Stimulated activated naive B cell treated with anti-CD40 and anti-IgM and Interleukin-4, amounts not matched to agents 10 μg/mL and 1 μg/mL and 100 μg/mL, for 72 hours (primary cell): ENCODE results near the gene SUN1.
"Not testable (repeated sequence)": the region's sequence is repeated elsewhere in the genome, so short reads cannot be mapped to it uniquely, and the experiment has no call there.

Experiments used
- ATAC-seq, 2 donors: fragments of 150-1000 bp; cut with Tn5 transposase; replicated peaks; 2 replicates each; pipeline ENCODE4 v1.10.0; 2021; ENCODE audit warnings: moderate library complexity in 1 of 2
- DNase-seq: peaks from one replicate; pipeline ENCODE4 v3.0.0; 2021
- H3K27ac Mint-ChIP-seq: one replicate; pipeline ENCODE4 v1.8.0; 2022; ENCODE audit warnings: mild to moderate bottlenecking, mixed read lengths
- H3K27me3 Mint-ChIP-seq, 2 donors: one replicate each; pipeline ENCODE4 v1.8.0; 2022; ENCODE audit warnings: mixed read lengths in 2 of 2
- H3K36me3 Mint-ChIP-seq, 2 donors: one replicate each; pipeline ENCODE4 v1.8.0; 2022; ENCODE audit warnings: mixed read lengths in 2 of 2, mild to moderate bottlenecking in 1 of 2
- H3K4me1 Mint-ChIP-seq, 2 donors: one replicate each; pipeline ENCODE4 v1.8.0; 2022; ENCODE audit warnings: mixed read lengths in 2 of 2, mild to moderate bottlenecking in 1 of 2
- H3K4me3 Mint-ChIP-seq, 2 donors: one replicate each; pipeline ENCODE4 v1.8.0; 2022; ENCODE audit warnings: mild to moderate bottlenecking in 2 of 2, mixed read lengths in 2 of 2, moderate library complexity in 1 of 2
- H3K9me3 Mint-ChIP-seq, 2 donors: one replicate each; pipeline ENCODE4 v1.8.0; 2022; ENCODE audit warnings: mixed read lengths in 2 of 2, mild to moderate bottlenecking in 1 of 2

The SUN1 gene

DNA sequence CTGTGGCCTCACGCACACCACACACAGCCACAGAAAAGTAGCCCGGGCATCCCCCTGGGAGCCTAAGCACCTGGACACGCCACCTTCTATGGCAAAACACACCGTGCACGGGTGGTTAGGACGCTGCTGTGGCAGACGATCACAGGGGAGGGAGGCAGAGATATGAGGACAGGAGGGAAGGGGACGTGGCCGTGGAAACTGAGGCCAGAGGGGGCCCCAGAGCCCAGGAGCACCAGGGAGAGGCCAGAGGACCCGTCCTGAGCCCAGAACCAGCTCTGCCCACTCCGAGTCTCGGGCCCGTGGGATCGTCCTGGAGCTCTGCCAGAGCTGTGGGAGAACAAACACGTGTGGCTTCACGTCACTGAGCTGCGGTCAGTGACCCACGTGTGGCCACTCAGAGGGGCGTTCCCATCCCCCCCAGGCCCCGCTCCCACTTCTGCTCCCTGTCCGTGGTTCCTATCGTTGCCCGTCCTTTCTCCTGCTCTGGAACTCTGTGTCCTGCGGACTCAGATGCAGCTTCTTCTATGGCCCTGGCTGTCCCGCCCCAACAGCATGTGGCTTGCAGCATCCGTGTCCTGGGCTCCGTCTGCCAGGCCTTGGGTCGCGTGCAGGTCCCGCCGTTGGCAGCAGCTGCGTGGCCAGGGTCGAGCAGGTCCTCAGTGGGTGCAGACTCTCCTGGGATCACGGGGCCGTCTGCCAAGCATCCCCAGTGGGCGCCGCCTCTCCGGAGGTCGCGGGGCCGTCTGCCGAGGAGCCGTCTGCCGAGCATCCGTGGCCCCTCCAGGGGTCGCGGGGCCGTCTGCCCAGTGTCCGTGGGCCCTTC, 75.1 kb downstream of the SUN1 start:
- Mint-ChIP-seq H3K36me3 (peaks cover 9 to 18% of the 10 kb centered on the region in 2 donors), H3K27ac (no peak overlapping the region), H3K27me3 (peaks cover 7 to 8% of the 10 kb centered on the region in 2 donors), H3K9me3 (no peaks in the 10 kb centered on the region), H3K4me3 (no peak overlapping the region), H3K4me1 (peaks cover 11 to 15% of the 10 kb centered on the region in 2 donors)
- ATAC-seq (peak in 1 of 2 donors; percentile 51), DNase-seq (no peak)

DNA sequence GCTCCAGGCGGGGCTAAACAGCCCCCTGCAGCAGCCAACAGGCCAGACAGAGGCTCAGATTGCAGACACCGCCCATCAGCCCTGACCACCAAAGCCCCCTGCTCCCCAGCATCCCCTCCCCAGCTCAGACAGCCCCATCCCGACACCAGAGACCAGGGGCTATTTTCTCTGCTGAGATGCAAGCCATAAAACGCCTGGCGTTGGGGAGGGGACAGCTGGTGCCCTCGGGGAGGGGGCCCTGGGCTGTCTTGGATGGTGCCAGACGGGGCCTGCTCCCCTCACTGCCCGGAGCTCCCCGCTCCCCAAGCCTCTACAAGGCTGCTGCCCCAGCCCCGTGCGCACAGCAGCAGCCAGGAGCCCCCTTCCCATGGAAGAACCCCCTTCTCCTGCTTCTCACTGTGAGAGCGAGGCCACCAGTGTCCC, 75.9 kb downstream of the SUN1 start:
- no peak for ATAC-seq
- Mint-ChIP-seq H3K9me3 (no peaks in the 10 kb centered on the region), H3K27me3 (peaks cover 0 to 1% of the 10 kb centered on the region in 2 donors)

DNA sequence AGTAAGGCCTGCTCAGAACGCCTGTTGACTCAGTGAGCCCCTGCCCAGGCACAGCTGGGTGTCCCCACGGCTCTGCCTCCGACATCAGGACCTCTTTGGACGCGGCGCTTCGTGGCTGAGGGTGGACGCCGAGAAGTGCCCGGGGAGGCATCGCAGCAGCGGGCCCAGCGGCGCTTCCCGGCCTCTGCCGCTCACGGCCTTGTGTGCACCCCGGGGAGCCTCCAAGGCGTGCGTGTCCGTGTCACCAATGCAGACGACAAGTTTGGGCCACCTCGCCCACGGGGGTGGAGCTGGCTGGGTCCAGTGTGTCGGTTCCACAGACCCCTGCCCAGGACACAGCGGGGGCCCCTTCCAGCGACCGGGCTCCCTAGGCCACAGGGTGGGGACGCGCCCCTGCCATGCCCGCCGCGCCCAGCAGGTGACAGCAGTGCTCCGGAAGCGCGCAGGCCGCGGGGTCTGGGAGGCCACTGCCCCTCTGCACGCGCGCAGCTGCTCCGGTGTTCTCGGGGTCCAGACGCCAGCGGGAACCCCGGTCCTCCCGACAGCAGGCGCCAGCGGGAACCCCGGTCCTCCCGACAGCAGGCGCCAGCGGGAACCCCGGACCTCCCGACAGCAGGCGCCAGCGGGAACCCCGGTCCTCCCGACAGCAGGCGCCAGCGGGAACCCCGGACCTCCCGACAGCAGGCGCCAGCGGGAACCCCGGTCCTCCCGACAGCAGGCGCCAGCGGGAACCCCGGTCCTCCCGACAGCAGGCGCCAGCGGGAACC, 76.5 kb downstream of the SUN1 start:
- ATAC-seq (peak; percentile 61 to 82), DNase-seq (peak; percentile 70)
- not testable (repeated sequence) for H3K27ac Mint-ChIP-seq, H3K9me3 Mint-ChIP-seq, H3K27me3 Mint-ChIP-seq
- Mint-ChIP-seq H3K36me3 (peaks cover 1 to 12% of the 10 kb centered on the region in 2 donors), H3K4me1 (peaks cover 15% of the 10 kb centered on the region in 2 donors), H3K4me3 (peak overlapping the region in 1 of 2 donors; percentile 36)

More for the DNA sequence above, 75.9 kb downstream of the SUN1 start:
- Mint-ChIP-seq H3K36me3 (peaks cover 2 to 10% of the 10 kb centered on the region in 2 donors), H3K4me1 (peaks cover 15% of the 10 kb centered on the region in 2 donors), H3K4me3 (no peak overlapping the region), H3K27ac (no peak overlapping the region)
- no peak for DNase-seq

- peak; percentile 69 for DNase-seq
- peaks cover 15% of the 10 kb centered on the region in 2 donors for H3K4me1 Mint-ChIP-seq
- H3K27me3 Mint-ChIP-seq = no peaks in the 10 kb centered on the region
- H3K36me3 Mint-ChIP-seq = peaks cover 0 to 8% of the 10 kb centered on the region in 2 donors
- ATAC-seq = peak; percentile 61 to 64
- no peaks in the 10 kb centered on the region for H3K9me3 Mint-ChIP-seq
- H3K27ac Mint-ChIP-seq = peak overlapping the region; percentile 88
- H3K4me3 Mint-ChIP-seq = peak overlapping the region; percentile 43 to 53
Observed at GRCh38 chr7:909358-910329, 77.4 kb downstream of the SUN1 start.

DNA sequence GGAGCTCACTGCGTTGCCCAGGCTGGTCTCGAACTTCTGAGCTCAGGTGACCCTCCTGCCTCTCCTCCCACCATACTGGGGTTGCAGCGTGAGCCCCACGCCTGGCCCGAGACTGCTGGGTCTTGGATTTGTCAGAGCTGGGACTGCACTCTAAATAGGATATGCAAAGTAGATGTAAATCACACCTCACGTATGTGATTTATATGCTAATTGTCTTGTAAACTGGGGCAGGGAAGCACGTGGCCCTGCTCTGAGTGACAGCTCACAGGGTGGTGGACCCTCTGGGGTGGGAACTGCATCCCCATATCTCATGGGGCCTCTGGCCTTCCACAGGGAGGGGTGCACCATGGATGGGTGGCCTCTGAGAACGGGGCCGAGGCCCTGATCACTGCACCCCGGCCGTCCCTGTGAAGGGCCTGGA, 78.2 kb downstream of the SUN1 start:
- Mint-ChIP-seq H3K4me1 (peaks cover 15% of the 10 kb centered on the region in 2 donors), H3K36me3 (peaks cover 0 to 8% of the 10 kb centered on the region in 2 donors), H3K9me3 (no peaks in the 10 kb centered on the region), H3K4me3 (peak overlapping the region; percentile 43 to 53), H3K27ac (peak overlapping the region; percentile 88), H3K27me3 (no peaks in the 10 kb centered on the region)
- ATAC-seq (peak; percentile 8 to 22), DNase-seq (no peak)

DNA sequence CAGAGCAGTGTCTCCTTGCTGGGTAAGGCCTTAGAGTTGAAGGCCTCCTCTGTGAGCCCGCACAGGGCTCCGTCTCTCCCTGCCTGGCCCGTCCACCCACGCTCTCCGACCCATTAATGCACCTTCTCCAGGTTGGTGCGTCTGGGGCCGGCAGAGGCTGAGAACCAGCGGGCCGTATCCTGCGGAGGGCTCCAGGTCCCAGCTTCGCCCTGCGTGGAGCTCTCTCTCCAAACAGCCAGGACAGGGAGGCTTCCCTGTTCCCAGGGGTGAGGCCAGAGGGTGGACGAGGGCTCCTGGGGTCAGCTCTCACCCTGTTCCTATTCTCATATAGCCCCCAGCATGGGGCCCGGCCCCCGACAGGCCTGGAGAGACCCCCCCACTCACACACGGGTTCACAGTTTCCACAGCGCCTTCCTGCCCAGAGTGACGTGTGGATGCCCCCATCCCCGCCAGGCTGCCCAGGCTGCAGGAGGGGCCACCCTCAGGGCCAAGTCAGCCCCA, 78.7 kb downstream of the SUN1 start:
- peaks cover 15% of the 10 kb centered on the region in 2 donors for H3K4me1 Mint-ChIP-seq
- no peak for DNase-seq
- H3K4me3 Mint-ChIP-seq = no peak overlapping the region
- H3K27me3 Mint-ChIP-seq = no peaks in the 10 kb centered on the region
- H3K27ac Mint-ChIP-seq = peak overlapping the region; percentile 37
- no peak for ATAC-seq
- H3K36me3 Mint-ChIP-seq = peaks cover 3 to 13% of the 10 kb centered on the region in 2 donors
- no peaks in the 10 kb centered on the region for H3K9me3 Mint-ChIP-seq

DNA sequence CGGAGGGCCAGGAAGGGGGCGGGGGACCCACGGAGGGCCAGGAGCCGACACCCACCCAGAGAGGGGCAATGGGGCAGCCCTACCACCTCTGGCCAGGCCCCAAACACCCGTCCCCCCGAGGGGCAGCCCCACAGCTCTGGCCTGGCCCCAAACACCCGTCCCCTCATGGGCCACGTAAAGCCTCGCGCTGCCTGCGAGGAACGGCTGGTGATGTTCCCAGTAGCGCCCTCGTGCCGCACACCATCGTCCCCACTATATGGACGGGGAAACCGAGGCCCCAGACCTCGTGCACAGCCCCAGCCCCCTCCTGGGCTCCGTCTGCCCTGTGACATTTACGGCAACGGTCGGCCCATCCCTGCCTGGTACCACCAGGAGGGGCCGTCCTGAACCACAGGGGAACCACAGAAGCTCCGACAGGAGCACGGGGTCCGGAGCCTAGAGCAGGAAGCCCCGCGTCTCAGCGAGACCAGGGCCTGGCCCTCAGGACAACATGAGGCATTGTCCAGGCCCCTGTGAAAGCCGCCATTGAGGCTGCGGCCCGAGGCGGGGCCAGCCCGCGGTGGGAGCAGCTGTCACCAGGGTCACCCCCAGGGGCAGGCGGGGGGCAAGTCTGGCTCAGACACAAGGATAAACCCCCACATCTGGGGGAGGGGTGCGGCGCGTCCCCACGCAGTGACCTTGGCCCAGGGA, 79.7 kb downstream of the SUN1 start:
- Mint-ChIP-seq H3K4me3 (no peak overlapping the region), H3K27ac (no peak overlapping the region), H3K27me3 (no peaks in the 10 kb centered on the region), H3K9me3 (no peaks in the 10 kb centered on the region), H3K4me1 (peaks cover 15% of the 10 kb centered on the region in 2 donors), H3K36me3 (peaks cover 5 to 20% of the 10 kb centered on the region in 2 donors)
- DNase-seq (no peak), ATAC-seq (no peak)

DNA sequence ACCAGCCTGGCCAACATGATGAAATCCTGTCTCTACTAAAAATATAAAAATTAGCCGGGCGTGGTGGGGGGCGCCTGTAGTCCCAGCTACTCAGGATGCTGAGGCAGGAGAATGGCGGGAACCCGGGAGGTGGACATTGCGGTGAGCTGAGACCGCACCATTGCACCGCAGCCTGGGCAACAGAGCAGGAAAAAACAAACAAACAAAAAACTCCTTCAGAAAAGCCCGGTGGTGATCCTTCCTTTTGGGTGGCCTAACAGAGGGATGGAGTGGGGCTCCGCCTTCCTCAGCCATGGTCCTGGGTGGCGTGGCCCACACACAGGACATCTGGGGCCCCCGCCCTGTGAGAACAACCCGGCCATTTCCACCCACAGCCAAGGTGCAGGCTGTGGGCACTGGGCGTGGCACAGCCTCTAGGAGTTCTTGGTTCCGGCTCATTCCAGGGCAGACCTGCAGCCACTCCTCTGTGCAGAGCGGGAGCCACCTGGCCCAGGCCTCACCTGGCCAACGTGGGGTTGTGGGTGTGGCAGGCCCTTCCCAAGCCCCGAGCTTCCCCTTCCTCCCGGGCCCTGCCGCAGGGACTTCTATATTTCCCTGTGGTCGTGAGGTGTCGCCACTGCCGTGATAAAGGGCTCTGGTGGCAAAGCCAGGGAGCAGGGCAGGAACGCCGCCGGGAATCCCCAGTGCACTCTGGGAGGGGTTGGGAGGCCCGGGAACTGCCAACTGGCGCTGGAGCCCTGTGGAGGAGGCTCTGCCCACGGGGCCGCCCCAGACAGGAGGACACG, 81.7 kb downstream of the SUN1 start:
- DNase-seq = no peak
- H3K36me3 Mint-ChIP-seq = peaks cover 9 to 33% of the 10 kb centered on the region in 2 donors

GRCh38 chr7:914521-915194, 82.4 kb downstream of the SUN1 start:
- Mint-ChIP-seq H3K27ac (no peak overlapping the region), H3K4me1 (peaks cover 15 to 18% of the 10 kb centered on the region in 2 donors), H3K36me3 (peaks cover 11 to 39% of the 10 kb centered on the region in 2 donors), H3K4me3 (no peak overlapping the region), H3K27me3 (no peaks in the 10 kb centered on the region), H3K9me3 (no peaks in the 10 kb centered on the region)
- DNase-seq (no peak), ATAC-seq (no peak)

More for the DNA sequence above, 81.7 kb downstream of the SUN1 start:
- no peaks in the 10 kb centered on the region for H3K27me3 Mint-ChIP-seq
- peaks cover 15 to 16% of the 10 kb centered on the region in 2 donors for H3K4me1 Mint-ChIP-seq
- H3K9me3 Mint-ChIP-seq = no peaks in the 10 kb centered on the region
- ATAC-seq = no peak
- no peak overlapping the region for H3K4me3 Mint-ChIP-seq
- H3K27ac Mint-ChIP-seq = no peak overlapping the region

DNA sequence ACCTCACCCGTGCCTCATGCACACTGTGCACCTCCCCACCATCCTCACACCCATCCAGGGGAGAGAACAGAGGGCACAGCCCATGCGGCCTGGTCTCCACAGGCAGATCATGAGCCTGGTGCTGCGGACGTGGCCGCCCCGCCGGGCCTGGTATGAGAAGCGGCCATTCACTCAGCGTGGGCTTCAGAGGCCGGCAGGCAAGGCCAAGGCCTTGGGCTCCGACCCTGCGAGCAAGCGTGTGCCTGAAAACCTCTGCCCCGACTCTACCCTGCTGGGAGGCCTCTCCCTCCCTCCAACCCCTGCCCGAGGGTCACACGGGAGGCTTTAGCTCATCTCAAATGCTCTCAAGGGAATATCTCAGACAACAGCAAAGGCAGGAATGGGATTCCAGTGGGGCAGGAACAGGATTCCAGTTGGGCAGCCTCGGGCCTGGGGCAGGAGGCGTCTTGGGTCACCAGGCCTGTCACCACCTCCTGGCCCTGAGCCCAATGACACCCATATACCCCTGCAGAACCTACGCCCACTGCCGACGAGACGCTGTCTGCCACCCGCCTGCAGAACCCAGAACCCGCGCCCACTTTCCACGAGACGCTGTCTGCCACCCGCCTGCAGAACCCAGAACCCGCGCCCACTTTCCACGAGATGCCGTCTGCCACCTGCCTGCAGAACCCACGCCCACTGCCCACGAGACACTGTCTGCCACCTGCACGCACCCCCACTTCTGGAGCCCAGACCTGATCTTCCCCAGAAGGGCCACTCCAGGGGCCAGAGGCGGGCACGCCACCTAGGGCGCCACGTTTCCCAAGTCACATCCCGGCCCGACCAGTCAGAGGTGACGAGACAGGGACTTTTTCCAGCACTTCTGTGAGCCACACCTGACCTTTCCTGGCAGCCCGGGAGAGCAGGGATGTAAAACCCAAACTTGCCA, 83.3 kb downstream of the SUN1 start:
- Mint-ChIP-seq H3K4me3 (no peak overlapping the region), H3K9me3 (no peaks in the 10 kb centered on the region), H3K27ac (no peak overlapping the region), H3K27me3 (no peaks in the 10 kb centered on the region), H3K4me1 (peaks cover 8 to 10% of the 10 kb centered on the region in 2 donors), H3K36me3 (peaks cover 13 to 41% of the 10 kb centered on the region in 2 donors)
- DNase-seq = no peak
- ATAC-seq = no peak

DNA sequence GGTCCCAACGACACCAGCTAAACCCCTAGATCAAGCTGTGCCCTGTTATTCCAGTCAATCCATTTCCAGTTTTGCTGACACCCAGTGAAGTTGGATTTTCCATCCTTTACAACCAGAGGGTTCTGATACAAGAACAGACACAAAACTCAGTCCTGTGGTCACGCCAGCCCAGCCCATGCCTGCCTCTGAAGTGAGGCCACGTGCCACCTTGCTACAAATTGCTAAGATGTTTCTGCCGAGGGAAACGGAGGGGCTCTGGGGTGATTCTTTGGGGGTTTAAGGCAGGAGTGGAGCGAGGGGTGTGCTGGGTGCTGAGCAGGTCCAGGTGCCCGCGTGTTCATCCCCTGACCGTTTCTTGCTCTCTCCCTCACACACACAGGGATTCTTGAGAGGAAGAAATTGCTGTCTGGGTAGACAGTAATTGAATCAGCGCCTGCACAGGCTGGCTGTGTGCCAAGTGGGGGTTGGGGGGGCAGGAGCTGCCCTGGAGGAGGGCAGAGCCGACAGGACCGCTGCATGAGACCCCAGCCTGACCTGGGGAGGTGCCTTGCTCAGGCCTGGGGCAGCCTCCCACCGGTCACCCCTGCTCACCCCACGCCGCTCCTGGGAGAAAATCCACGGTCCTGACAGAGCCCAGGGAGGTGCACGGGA, 84.1 kb downstream of the SUN1 start:
- DNase-seq (no peak), ATAC-seq (no peak)
- peaks cover 10 to 14% of the 10 kb centered on the region in 2 donors for H3K4me1 Mint-ChIP-seq
- H3K4me3 Mint-ChIP-seq = no peak overlapping the region
- no peak overlapping the region for H3K27ac Mint-ChIP-seq
- H3K9me3 Mint-ChIP-seq = no peaks in the 10 kb centered on the region
- no peaks in the 10 kb centered on the region for H3K27me3 Mint-ChIP-seq
- H3K36me3 Mint-ChIP-seq = peaks cover 19 to 46% of the 10 kb centered on the region in 2 donors
